ENCODE results near the gene PRPF6.
"Not testable (repeated sequence)": the region's sequence is repeated elsewhere in the genome, so short reads cannot be mapped to it uniquely, and the experiment has no call there.

Gene PRPF6

GRCh38 chr20:63973636-63974401 is 7.1 kb upstream of the PRPF6 start:
- peak; percentile 57 to 66 for DNase-seq

DNA sequence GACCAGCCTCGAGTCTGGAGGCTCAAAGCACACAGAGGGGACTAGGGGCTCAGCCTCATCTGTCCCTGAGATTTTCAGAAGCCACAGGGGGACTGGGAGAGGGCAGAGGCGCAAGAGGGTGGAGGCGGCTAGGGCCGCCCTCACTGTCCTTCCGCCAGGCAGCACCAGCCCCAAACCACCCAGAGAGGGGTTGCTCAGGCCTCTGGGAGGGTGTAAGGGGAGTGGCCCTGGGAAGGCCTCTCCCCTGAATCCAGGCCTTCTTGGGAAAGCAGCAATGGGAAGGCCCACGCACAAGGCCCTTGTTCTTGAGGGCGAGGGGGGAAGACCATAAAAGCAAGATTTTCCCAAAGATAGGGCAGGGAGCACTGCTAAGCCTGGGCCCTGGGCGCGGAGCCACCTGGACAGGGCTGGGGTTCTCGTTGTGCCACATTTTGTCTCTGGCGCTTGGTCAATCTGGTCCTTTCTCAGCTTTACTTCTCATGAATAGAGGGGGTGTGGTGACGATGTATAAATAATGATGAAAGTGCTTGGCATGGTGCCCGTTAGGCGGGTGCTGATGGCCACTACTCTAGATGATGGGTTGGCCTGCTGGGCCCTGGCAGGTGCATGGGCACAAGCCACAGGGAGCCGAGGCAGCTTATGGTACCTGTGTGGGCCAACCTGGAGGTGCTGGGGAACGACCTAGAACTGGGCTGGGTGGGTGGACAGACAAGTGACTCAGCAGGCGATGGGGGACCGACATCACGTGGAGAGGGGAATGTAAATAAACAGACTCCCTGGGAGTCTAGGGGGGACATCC is 6.3 kb upstream of the PRPF6 start:
- no peak for DNase-seq

DNA sequence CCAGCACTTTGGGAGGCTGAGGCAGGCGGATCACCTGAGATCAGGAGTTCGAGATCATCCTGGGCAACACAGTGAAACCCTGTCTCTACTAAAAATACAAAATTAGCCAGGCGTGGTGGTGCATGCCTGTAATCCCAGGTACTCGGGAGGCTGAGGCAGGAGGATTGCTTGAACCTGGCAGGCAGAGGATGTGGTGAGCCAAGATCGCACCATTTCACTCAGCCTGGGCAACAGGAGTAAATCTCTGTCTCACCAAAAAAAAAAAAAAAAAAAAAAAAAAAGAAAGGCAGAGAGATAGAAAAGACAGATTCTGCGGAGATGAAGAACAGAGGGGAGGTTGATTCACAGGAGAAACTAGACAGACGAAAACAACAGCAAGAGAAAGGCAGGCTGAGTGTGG is 4.4 kb upstream of the PRPF6 start:
- DNase-seq: not testable (repeated sequence)

- no peak for DNase-seq
Measured at GRCh38 chr20:63976980-63977738, 3.8 kb upstream of the PRPF6 start.

DNA sequence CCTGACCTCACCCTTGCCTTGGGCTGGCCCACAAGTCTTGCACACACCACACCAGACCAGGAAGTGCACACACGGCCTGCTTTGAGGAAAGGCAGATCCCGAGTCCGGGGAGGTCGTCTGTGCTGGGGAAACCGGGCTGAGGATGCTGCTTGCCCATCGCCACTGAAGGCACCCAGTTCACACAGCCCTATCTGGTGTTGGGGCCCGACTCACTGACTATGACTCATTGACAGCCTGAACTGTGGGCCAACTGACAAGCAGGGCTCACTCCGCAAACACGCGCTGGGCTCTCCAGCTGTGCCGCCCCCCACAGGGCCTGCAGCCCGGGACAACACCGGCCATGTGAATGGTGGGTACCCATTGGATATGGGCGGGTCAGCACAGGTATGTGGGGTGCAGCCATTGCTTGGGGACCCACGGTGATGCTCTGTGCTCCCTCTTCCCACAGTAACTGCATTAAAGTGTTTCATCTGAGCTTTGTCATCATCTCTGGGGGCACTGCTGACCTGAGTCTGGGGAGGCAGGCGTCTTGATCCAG is 3.1 kb upstream of the PRPF6 start:
- DNase-seq: no peak

DNA sequence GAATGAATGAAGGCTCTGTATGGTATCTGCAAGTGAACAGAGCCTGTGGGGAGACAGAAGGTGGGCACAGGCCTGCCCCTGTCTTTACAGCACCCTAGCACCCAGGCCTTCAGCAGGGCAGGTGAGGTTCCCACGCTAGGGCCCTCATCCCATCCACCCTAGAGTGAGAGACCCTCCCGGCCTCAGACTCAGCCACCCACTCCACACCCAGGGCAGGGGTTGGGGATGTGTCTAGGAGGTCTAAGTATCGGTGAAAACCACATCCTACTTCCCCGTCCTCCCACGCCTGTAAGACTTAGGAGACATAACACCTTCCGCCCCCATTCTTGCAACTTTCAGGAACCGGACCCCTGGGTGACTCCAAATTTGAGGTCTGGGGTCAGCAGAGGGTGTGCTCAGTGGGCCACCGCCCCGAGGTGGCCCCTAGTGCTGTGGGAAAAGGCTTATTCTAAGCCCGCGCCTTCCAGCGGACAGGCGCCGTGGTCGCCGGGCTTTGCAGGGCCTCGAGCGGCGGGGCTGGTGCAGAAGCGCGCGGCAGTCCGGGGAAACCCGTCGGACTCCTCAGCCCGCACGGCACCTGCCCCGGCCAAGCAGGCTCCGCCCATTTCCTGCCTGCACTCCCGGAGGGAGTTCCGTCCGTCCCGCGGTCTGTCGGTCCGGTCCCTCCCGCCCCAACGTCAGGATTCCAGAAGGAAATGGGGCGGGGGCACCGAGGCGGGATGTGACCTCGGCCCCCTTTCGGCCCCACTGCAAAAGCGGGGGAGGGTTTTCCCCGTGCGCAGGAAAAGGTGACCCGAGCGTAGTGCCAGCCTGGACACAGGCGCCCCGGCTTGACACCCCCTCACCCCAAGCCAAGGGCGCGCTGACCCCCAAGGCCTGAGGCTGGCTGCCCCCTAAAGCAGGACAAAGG is 2.4 kb upstream of the PRPF6 start:
- DNase-seq: no peak

- no peak for DNase-seq
Measured at GRCh38 chr20:63979229-63979556, 1.7 kb upstream of the PRPF6 start.

GRCh38 chr20:63979557-63980316 is 1.2 kb upstream of the PRPF6 start, which contains the start of gene SAMD10:
TSS of gene SAMD10 (minus strand) at chr20:63979642. CDS start at chr20:63979467, 175 bp downstream.
- DNase-seq: peak in 1 of 2 donors; percentile 84

GRCh38 chr20:63980317-63980805 is 571 bp upstream of the PRPF6 start:
- DNase-seq: no peak

DNA sequence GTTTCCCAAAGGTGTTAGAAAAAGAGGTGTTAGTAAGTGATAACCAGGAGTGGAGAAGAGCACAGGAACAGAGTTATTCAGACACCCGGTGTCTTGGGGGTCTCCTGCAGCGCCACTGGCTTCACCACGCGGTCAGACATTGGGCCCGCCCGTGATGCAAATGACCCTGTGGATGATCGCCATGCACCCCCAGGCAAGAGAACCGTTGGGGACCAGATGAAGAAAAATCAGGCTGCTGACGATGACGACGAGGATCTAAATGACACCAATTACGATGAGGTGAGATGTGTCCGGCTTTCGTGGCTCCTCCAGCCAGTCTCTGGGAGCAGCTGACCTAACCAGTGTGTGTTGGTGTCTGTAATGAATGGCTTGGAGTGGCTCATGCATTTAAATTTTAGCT is 2.0 kb downstream of the PRPF6 start:
- no peak for DNase-seq

- DNase-seq: no peak
Measured at GRCh38 chr20:64000906-64001305, 20.0 kb downstream of the PRPF6 start.

DNA sequence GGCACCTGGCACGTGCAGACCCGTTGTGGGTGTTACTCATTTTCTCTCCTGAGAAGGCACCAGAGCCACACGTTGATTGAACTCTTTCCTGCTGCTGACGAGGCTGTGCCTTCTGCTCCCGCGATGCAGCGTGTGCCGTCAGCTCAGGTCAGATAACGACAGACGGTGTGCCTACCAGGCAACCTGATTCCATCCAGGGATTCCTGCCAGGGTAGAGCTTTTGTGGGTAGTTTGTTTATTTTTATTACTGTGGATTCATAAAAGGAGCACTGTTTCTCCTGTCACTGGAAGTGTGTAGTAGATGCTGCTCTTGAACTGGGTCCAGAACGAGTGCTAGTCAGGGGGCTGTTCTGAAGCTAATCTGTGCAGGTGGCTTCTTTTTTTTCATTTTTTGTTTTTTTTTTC is 20.7 kb downstream of the PRPF6 start:
- no peak for DNase-seq

DNA sequence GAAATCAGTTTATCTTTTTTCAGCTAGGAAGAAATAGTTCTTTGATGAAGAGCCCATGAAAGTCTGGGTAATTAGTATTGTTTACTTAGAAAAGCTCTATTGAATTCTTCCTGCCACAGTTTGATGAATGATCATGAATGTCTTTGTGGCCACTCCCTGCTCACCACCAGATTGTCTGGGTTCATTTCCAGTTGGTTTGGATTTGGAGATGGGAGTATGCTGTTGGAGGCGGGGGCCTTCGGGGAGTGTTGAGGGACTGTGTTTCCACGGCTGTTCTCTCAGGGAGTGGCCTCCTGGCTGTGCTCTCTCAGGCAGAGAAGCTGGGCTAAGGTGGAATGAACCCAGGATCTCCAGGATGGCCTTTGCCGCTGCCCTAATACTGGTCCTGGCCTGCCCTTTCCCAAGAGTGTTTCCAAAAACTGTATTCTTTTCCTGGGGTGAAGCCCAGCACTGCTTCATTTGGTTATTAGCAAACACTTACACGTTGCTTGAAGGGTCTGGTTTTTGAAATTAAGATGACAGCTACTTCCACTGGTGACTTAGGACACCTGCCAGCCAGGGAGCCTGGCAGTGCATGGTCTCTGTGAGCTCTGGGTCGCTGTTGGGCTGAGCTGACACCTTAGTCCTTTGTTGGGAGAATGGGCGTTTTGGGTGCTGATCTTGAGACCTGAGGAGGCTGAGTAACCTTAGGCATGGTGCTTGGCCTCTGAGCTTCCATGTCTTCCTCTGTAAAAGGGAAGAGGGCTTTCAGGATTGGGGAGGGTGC is 23.2 kb downstream of the PRPF6 start:
- DNase-seq: no peak

GRCh38 chr20:64005394-64005793 is 24.5 kb downstream of the PRPF6 start:
- DNase-seq: no peak

GRCh38 chr20:64006490-64006889 is 25.6 kb downstream of the PRPF6 start:
- no peak for DNase-seq

GRCh38 chr20:64006902-64007301 is 26.0 kb downstream of the PRPF6 start:
- no peak for DNase-seq

DNA sequence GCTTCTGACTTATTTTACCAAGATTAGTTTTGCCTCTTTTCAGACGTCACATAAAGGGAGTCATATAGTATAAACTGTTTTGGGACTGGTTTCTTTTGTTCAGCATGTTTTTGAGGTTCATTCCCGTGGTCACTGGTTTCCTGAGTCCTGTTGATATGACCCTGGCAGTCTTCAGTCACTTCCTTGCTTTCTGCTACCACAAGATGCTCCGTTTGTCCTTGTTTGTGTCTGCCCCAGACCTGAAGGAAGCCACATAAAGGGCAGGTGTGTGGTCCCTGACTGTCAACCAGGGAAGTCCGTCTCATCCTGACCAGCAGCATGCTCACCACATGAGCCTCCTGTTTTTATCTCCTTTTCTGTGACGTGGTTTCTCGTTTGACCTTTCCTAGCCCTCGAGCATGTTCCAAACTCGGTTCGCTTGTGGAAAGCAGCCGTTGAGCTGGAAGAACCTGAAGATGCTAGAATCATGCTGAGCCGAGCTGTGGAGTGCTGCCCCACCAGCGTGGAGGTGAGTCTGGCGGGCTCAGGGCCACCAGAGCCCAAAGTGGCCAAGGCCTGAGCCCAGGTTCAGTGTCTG is 29.0 kb downstream of the PRPF6 start:
- no peak for DNase-seq

- DNase-seq: no peak
Measured at GRCh38 chr20:64010711-64011237, 29.8 kb downstream of the PRPF6 start.

GRCh38 chr20:64011366-64011779 is 30.4 kb downstream of the PRPF6 start:
- DNase-seq: no peak

Data from bone marrow (tissue), 2 donors.